Gastrocnemius medialis (tissue), 4 donors: ENCODE results near the gene VDAC1.

ENCODE experiments used
- POLR2A ChIP-seq, 2 donors: fragments of 450-650 bp; IDR thresholded peaks; one replicate each; pipeline ENCODE4 v1.6.1; 2017; ENCODE audit warnings: antibody characterized with exemption in 2 of 2, mild to moderate bottlenecking in 2 of 2, moderate library complexity in 2 of 2
- TF ChIP-seq, protein P1 (sequence below), 5 experiments: fragments of 450-650 bp in 3 of 5; fragments of 200-600 bp in 2 of 5; sonication (generic) in 2 of 5; IDR thresholded peaks in 4 of 5; conservative IDR thresholded peaks in 1 of 5; 1 replicate in 4 of 5; 2 replicates in 1 of 5; pipeline ENCODE4 v1.5.1; 2016 to 2019; ENCODE audit warnings: antibody characterized with exemption in 5 of 5, mild to moderate bottlenecking in 3 of 5, moderate library complexity in 3 of 5

DNA sequence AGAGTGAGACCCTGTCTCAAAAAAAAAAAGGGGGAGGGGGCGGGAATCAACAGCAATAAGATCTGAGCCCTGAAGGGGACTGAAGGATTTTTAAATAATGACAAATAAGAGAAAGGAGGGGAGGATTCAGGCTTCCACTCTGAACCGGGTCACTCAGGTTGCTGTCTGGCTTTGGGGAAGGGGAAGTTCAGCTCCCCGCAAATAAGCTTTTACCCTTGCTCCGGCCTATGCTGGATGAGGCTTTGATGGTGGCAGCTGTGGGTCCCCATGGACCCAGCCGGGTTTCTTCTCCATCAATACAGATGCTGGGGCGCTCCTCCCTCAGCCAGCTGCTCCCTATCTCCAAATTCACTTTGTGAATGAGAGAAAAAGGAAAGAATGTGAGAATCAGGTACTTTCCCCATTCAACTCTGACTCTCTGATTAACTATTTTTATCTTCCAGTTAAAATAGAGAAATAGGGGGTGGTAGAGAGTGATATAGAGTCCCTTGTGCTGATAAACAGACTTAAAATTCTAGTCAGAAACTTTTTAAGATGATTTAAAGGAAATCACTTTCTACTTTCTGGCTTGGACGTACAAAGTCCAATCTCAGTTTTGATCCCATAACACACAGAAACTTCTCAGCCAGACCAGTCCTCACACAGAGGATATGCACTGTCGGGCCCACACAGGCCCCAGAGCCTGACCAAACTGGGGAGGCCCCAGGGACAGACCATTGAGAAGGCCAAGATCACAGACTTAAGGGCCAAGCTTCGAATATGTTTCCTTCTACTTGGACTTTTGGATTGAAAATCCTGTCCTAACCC lies 76.0 kb downstream of the VDAC1 start:
- TF ChIP-seq, protein P1, sequence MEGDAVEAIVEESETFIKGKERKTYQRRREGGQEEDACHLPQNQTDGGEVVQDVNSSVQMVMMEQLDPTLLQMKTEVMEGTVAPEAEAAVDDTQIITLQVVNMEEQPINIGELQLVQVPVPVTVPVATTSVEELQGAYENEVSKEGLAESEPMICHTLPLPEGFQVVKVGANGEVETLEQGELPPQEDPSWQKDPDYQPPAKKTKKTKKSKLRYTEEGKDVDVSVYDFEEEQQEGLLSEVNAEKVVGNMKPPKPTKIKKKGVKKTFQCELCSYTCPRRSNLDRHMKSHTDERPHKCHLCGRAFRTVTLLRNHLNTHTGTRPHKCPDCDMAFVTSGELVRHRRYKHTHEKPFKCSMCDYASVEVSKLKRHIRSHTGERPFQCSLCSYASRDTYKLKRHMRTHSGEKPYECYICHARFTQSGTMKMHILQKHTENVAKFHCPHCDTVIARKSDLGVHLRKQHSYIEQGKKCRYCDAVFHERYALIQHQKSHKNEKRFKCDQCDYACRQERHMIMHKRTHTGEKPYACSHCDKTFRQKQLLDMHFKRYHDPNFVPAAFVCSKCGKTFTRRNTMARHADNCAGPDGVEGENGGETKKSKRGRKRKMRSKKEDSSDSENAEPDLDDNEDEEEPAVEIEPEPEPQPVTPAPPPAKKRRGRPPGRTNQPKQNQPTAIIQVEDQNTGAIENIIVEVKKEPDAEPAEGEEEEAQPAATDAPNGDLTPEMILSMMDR (IDR thresholded peaks at IDR 0.05 in 4 of 5, conservative IDR thresholded peaks at IDR 0.05 in 1 of 5) = no peak
- TF ChIP-seq POLR2A (IDR thresholded peaks at IDR 0.05) = no peak
